ENCODE results near the gene BCAS1.
"Not testable (repeated sequence)": the region's sequence is repeated elsewhere in the genome, so short reads cannot be mapped to it uniquely, and the experiment has no call there.

BCAS1 gene

DNA sequence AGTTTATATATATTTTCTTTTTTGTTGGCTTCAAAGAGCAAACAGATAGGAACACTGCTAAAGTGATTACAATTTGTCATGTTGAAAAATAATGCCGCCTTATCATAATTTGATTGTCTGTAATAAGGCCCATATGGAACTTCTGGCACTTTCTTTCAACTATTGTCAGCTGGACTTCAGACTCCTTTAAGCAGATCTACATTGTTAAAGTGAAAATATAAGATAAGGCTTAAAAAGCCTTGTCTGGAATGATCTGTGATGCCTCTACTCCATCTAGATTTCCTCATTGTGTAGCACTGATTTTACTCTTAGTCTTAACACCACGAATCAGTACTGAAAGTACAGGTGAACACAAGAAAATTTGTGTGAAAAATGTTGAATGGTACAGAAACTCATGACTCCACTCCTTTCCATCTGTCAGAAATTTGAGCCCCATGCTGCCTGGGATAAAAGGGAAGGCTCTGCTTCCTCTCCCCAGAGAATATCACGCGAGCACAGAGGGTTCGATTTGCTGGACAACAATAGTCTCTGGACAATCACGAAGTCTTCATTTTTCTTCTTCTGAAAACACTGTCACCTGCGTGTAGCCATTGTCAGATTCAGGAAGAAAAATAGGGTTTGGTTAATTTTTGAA, 56.0 kb downstream of the BCAS1 start:
- peak; percentile 54 for DNase-seq

- DNase-seq, result peak; percentile 23
Observed at GRCh38 chr20:54013471-54013870, 56.9 kb downstream of the BCAS1 start.

GRCh38 chr20:54011346-54011745, 59.0 kb downstream of the BCAS1 start:
- DNase-seq, result no peak

GRCh38 chr20:54006216-54006615, 64.2 kb downstream of the BCAS1 start:
- not testable (repeated sequence) for DNase-seq

DNA sequence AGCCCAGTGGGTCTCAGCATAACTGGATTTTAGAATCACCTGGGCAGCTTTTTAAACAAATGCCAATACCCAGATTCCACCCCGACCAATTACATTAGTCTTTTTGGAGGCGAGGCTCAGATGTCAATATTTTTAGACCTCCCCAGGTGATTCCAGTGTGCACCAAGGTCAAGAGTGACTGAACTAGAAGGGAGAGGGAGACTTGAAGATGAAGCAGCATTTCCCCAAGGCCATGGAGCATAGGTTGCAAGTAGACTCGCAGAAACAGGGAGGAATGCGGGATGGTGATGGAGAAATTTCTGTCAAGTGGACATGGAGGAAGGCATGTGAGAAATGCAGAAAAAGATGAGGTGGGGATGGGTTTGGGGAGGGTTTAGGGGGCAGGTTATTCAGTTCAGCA, 64.9 kb downstream of the BCAS1 start:
- DNase-seq, result no peak

GRCh38 chr20:54004445-54004844, 65.9 kb downstream of the BCAS1 start:
- no peak for DNase-seq

GRCh38 chr20:54002741-54003140, 67.7 kb downstream of the BCAS1 start:
- no peak for DNase-seq

- no peak for DNase-seq
Observed at GRCh38 chr20:54002056-54002575, 68.3 kb downstream of the BCAS1 start.

- DNase-seq, result no peak
Observed at GRCh38 chr20:54000914-54001313, 69.5 kb downstream of the BCAS1 start.

GRCh38 chr20:54000262-54000661, 70.1 kb downstream of the BCAS1 start:
- no peak for DNase-seq

GRCh38 chr20:53999077-53999476, 71.3 kb downstream of the BCAS1 start:
- DNase-seq, result no peak

- no peak for DNase-seq
Observed at GRCh38 chr20:53996584-53997486, 73.6 kb downstream of the BCAS1 start.

GRCh38 chr20:53995949-53996348, 74.4 kb downstream of the BCAS1 start:
- no peak for DNase-seq

GRCh38 chr20:53994088-53994487, 76.3 kb downstream of the BCAS1 start:
- no peak for DNase-seq

DNA sequence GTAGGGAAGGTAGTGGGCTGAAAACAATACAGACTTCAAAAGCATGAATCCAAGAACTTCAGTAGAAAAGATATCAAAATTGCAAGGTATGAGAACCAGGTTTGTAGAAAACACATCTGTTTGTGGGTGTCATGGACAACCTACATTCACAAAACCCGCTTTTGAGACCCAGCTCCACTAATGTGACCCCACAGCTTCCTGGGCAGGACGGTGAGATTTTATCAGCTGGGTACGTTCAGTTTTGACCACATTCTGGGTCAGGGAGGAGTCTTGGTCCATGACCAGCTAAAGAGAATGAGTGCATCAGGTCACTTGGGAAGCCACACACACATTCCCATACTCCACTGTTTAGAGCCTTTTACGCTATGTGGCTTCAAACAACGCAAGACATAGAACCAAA, 77.1 kb downstream of the BCAS1 start:
- no peak for DNase-seq

- DNase-seq, result no peak
Observed at GRCh38 chr20:53990768-53991450, 79.5 kb downstream of the BCAS1 start.

- DNase-seq, result no peak
Observed at GRCh38 chr20:53990003-53990402, 80.4 kb downstream of the BCAS1 start.

- DNase-seq, result no peak
Observed at GRCh38 chr20:53989401-53989800, 81.0 kb downstream of the BCAS1 start.

DNA sequence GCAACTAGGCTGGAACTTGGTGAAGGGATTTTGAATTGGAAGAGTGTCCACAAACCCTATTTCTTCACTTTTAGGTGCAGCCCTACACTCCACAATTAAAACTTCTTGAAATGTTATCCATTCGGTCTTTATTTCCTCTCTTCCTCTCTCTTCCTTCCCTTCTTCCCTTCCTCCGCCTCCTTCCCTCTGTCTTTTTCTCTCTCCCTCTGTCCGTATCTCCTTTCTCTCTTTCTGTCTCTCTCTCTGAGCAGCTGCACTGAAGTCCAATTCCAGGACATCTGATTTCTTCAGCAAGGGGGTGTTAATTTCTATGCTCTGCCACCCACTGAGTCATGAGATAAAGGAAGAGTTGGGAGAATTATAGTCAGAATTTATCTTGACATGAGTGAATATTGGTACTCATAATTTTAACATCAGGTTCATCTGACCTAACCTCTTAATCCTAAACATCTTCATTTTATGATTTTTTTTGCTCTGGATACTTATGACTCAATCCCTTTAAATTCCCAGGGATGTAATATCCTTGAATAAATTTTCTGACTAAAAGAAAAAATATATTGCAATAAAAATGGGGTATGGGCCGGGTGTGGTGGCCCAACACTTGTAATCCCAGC, 84.2 kb downstream of the BCAS1 start:
- no peak for DNase-seq

- no peak for DNase-seq
Observed at GRCh38 chr20:53985150-53985518, 85.3 kb downstream of the BCAS1 start.

- DNase-seq, result no peak
Observed at GRCh38 chr20:53984356-53985149, 85.8 kb downstream of the BCAS1 start.

DNA sequence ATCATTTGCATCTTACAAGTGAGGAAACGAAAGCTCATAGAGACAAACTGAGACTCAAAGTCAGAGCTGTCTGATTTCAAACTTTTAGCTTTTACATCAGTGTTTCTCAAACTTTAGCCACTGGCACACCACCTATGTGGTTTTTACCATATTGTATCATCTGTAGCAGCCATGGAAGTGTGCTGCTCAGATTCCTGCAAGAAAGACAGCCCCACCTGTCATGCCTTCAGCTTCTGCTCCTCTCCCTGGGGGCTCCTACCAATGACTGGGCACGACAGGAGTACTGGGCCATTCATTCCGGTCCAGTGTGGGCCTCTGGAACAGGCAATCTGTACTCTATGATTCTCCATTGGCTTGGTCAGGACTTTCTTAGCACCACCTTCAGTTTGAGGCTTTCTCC, 87.0 kb downstream of the BCAS1 start:
- DNase-seq, result no peak
